HG03159 (cell line): ENCODE data around the gene KRTAP3-2.
"Not testable (repeated sequence)": the region's sequence is repeated elsewhere in the genome, so short reads cannot be mapped to it uniquely, and the experiment has no call there.

Experiments used
- ATAC-seq: cut with Tn5 transposase; IDR thresholded peaks from one replicate; pipeline ENCODE4 v1.9.1; 2021; ENCODE audit warnings: mild to moderate bottlenecking, moderate library complexity; ENCODE audit not compliant: unreplicated experiment

KRTAP3-2 gene

DNA sequence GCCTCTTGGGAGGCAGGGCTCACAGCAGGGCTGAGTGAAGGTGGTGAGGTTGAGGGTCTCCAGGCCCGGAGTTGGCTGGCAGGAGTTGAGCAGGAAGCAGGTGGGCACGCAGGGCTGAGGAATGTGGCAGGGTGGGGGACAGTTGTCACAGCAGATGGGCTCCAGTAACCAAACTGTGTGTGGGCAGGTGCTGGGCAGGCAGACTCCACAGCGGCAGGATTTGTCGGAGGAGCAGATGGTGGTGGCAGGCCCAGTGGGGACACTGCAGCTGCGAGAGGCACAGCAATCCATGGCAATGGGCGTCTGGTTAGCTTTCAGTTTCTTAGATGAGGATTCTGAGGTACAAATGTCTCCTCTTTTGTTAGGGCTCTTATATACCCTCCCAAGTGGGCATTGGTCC is at the start of gene KRTAP3-2:
Gene KRTAP3-2 (minus strand): TSS at position 344 of the 400 bp plus-strand sequence. CDS start 53 bp downstream, at position 291.
- ATAC-seq = not testable (repeated sequence)

DNA sequence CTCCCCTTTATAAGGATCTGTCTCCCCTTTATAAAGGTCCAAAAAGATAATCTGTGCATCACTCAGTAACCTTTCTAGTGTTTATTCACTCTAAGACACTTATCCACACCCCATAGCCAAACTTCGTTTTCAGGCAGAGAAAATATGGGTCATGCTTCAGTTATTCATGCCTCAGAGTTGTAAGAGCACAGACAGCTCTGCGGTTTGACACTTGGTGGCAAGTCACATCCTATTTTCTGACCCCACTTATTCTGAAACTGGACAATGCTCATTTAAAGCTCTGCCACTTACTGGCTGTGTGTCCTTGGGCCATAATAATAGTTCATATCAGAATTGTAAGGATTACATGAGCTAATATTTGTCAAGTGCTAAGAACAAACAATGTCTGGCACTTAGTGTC is 49.4 kb upstream of the KRTAP3-2 start:
- ATAC-seq = no peak

- ATAC-seq = no peak
Measured at GRCh38 chr17:41048441-41048840, 48.7 kb upstream of the KRTAP3-2 start.

DNA sequence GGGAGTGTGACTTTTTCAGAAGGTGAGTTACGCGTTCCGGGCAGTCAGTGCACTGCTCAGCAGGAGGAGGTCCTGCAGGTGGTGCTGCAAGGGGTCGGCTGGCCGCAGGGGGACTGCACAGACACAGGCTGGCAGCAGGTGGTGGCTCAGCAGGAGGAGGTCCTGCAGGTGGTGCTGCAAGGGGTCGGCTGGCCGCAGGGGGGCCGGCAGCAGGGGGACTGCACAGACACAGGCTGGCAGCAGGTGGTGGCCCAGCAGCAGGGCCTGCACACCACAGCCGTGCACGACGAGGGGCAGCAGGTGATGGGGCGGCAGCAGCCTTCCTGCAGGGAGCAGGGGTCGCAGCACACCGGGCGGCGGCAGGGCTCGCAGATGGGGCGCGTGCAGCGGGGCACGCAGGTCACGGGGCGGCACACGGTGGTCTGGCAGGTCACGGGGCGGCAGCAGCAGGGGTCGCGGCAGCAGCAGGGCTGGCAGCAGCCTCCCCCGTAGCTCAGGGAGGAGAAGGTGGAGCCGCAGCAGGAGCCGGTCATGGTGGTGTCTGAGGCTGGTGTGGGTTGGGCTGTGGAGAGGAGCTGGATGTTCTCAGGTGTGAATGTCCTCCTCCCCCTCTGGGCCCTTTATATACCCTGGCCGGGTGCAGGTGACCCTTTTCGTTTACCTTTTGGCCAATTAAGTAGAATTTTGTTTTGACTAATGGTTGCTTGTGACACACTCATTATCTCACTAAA is 47.2 kb upstream of the KRTAP3-2 start, which contains the start of gene KRTAP2-1:
Gene KRTAP2-1 (minus strand): TSS at position 582 of the 731 bp plus-strand sequence. CDS start 49 bp downstream, at position 533.
- not testable (repeated sequence) for ATAC-seq

GRCh38 chr17:41042953-41043352 is 43.2 kb upstream of the KRTAP3-2 start:
- ATAC-seq = no peak

- ATAC-seq = not testable (repeated sequence)
Measured at GRCh38 chr17:41040783-41041571, 41.3 kb upstream of the KRTAP3-2 start, which contains the start of gene KRTAP1-1. TSS of gene KRTAP1-1 (minus strand) at chr17:41041450. CDS start at chr17:41041397, 53 bp downstream.

- ATAC-seq = no peak
Measured at GRCh38 chr17:41037853-41038350, 38.2 kb upstream of the KRTAP3-2 start.

DNA sequence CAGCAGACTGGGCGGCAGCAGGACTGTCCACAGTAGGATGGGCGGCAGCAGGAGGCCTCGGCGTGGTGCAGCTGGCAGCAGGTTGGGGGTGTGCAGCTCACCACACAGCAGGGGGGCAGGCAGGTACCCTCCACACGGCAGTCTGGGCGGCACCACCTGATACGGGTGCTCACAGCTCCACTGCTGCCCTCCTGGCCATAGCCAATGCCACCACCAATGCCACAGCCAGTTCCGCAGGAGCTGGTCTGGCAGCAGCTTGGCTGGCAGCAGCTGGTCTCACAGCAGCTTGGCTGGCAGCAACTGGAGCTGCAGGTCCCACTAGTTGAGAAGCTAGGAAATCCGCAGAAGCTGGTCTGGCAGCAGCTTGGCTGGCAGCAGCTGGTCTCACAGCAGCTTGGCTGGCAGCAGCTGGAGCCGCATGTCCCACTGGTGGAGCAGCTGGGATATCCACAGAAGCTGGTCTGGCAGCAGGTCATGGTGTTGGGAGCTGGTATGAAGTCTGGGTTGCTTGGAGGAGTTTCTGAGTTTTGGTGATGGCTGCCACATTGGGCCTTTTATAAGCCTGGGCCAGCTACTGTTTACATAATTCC is 34.7 kb upstream of the KRTAP3-2 start, which contains the start of gene KRTAP1-3:
Gene KRTAP1-3 (minus strand): TSS at position 529 of the 590 bp plus-strand sequence. CDS start 53 bp downstream, at position 476.
- ATAC-seq = not testable (repeated sequence)

DNA sequence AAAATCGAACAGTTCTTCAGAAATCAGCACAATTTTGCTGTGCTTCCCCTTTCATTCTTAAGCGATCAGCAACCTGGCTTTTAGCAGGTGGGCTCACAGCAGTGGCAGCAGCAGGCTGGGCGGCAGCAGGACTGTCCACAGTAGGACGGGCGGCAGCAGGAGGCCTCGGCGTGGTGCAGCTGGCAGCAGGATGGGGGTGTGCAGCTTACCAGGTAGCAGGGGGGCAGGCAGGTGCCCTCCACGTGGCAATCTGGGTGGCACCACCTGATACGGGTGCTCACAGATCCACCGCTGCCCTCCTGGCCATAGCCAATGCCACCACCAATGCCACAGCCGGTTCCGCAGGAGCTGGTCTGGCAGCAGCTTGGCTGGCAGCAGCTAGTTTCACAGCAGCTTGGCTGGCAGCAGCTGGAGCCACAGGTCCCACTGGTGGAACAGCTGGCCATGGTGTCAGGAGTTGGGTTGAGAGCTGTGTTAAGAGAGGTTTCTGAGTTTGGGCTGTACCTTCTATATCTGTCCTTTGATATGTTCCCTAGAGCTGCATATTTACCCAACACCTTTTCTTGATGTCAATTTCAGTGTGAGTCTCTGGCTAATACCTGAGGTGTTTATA is 30.0 kb upstream of the KRTAP3-2 start, which contains the start of gene KRTAP1-4:
Gene KRTAP1-4 (minus strand): TSS at position 563 of the 613 bp plus-strand sequence. CDS start 117 bp downstream, at position 446.
- no peak for ATAC-seq

- ATAC-seq = no peak
Measured at GRCh38 chr17:41026715-41027471, 27.2 kb upstream of the KRTAP3-2 start, which contains the start of gene KRTAP1-5. TSS of gene KRTAP1-5 (minus strand) at chr17:41027208. CDS start at chr17:41027155, 53 bp downstream.

- no peak for ATAC-seq
Measured at GRCh38 chr17:41024697-41025096, 25.0 kb upstream of the KRTAP3-2 start.

DNA sequence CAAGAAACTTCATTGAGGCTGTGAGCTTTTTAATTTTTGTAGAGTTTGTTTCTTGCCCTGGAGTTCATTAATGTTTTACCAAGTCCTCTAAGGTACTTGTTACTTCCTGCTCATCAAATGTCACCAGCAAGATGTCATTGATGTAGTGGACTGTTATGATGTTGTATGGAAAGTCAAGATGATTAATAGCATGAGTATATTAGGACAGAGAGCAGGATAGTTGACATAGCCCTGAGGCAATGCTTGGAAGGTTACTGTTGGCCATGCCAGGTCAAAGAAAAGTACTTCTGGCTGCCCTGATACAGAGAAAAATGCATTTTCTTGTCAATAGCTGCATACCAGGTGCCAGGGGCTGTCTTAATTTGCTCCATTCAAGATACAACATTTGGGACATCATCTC is 20.6 kb upstream of the KRTAP3-2 start:
- ATAC-seq = no peak

DNA sequence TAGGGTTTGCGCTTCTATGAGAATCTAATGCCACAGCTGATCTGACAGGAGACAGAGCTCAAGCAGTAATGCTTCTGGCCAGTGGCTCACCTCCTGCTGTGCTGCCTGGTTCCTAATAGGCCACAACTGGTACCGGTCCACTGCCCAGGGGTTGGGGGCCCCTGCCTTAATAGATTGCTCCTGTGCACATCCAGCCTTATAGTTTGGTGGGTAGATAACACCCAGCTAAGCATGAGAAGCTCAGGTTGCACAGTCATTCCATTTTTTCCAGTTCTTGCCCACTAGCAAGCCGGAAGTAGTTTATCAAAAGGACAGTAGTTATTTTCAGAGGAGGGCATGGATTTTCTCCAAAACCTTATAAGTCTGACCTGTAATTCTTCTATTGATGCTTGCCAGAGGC is 19.7 kb upstream of the KRTAP3-2 start:
- ATAC-seq = no peak

GRCh38 chr17:41018541-41018940 is 18.8 kb upstream of the KRTAP3-2 start:
- ATAC-seq = no peak

DNA sequence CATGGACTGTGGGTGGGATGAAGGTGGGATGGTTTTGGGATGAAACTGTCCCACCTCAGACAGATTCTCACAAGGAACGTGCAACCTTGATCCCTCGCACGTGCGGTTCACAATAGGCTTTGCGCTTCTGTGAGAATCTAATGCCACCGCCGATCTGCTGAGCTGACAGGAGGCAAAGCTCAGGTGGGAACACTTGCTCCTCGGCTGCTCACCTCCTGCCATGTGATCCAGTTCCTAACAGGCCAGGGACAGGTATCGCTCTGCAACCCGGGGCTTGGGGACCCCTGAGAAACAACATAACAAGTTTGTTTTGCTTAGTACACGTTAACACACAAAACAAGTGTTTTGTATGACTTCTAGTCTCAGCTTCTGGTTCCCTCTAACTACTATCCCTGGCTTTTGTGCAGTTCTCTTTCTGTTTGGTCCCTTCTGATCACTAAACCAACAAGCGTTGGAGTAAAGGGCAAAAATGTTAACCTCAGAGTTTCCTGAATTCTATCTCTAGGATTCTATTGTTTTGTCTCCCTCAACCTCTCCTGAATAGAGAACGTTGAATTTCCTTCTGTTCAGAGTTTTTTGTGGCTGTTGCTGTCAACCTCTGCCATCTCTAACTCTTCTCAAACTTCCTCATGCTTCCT is 17.0 kb upstream of the KRTAP3-2 start:
- ATAC-seq = no peak

DNA sequence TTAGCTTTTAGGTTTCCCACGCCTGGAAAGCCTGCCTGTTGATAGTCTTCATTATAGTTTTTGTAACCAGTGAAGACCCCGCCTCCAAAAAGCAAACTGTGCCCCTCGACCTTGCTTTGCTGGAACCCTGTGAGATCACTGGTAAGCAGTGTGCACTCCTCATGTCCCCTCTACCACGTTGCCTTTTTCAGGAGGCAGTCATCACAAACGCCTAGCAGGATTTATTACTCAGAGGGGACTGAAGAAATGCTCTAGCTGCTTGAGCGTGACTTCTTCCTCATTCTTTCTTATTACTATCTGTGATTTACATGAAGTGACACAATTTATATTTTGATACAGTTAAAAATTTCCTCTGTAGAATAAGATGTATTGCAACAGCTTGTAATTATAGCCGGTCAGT is 15.7 kb upstream of the KRTAP3-2 start:
- ATAC-seq = no peak

DNA sequence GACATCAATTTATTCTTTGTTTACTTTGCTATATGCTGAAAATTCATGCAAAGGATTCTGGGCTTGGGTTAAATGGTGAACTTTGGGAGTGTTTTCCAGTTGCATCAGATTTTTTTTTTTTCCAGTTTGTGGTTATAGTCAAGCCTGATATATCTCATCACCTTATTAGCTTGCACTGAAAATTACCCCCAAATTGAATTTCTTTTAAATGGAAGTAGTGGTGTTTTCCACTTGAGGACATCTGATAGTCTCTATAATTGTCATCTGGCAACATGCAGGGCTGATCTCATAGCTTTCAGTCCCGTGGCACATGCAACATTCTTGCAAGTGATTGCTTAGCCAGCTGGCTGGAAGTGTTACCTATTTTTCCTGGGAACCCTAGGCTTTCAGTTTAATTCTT is 13.9 kb upstream of the KRTAP3-2 start:
- no peak for ATAC-seq

- no peak for ATAC-seq
Measured at GRCh38 chr17:41013181-41013580, 13.5 kb upstream of the KRTAP3-2 start.
